SK-N-SH (cell line): Measurements from ENCODE around the gene MYO1B.

Experiments
- CTCF ChIP-seq: fragments of 200-600 bp; sonication (generic); IDR thresholded peaks from 2 replicates; pipeline ENCODE4 v1.6.1; 2017; ENCODE audit warnings: antibody characterized with exemption, mild to moderate bottlenecking, moderate library complexity
- MAX ChIP-seq: IDR thresholded peaks from 2 replicates; pipeline ENCODE4 v1.4.0; 2012; ENCODE audit warnings: low read depth
- POLR2AphosphoS5 ChIP-seq: IDR thresholded peaks from 2 replicates; pipeline ENCODE4 v1.6.1; 2012; ENCODE audit warnings: low read depth, low read length
- REST ChIP-seq: IDR thresholded peaks from 2 replicates; pipeline ENCODE4 v1.6.1; 2012; ENCODE audit warnings: mild to moderate bottlenecking, low read depth, low read length, moderate library complexity
- TAF1 ChIP-seq: IDR thresholded peaks from 2 replicates; pipeline ENCODE4 v1.6.1; 2012; ENCODE audit warnings: low read depth, mild to moderate bottlenecking, low read length, moderate library complexity, borderline replicate concordance

GRCh38 chr2:191296083-191297006 lies 51.1 kb downstream of the MYO1B start:
- TF ChIP-seq POLR2AphosphoS5 (no peak), CTCF (no peak), TAF1 (no peak), MAX (no peak), REST (no peak)
